Bronchial epithelial cell (primary cell): ENCODE results near the gene DRC1. TPM values are rescaled to one million over a fixed set of nuclear protein-coding genes. Genes with fewer than 3 reads are reported as not detected.
A peak's percentile ranks its signal among the peaks of the same experiment; 100 is the strongest.

ENCODE experiments used
- DNase-seq: peaks from one replicate; pipeline ENCODE4 v3.0.0-alpha.2; 2010; ENCODE audit warnings: low read depth
- FAIRE-seq: peaks from 2 replicates; lab custom pipeline; 2011; peaks lifted over from hg19 to GRCh38; lab: Jason Lieb, UNC
- H3K27me3 ChIP-seq: 2 replicates; pipeline ENCODE4 v1.5.1; 2011; ENCODE audit warnings: low read length; ENCODE audit not compliant: control insufficient read depth, insufficient read depth
- H3K36me3 ChIP-seq: 2 replicates; pipeline ENCODE4 v1.5.1; 2011; ENCODE audit warnings: low read length; ENCODE audit not compliant: control insufficient read depth, insufficient read depth
- H3K4me3 ChIP-seq: 2 replicates; pipeline ENCODE4 v1.5.1; 2011; ENCODE audit warnings: mild to moderate bottlenecking, low read depth, low read length, control low read depth
- CTCF ChIP-seq: IDR thresholded peaks from 2 replicates; pipeline ENCODE4 v1.5.1; 2011; ENCODE audit warnings: mild to moderate bottlenecking, moderate library complexity, low read length, control low read depth, inconsistent platforms; ENCODE audit not compliant: insufficient read depth, severe bottlenecking
- total RNA-seq: library from RNA; depleted of rRNA; stranded (reverse); fragments of >200 nt; gene quantifications from 2 replicates; pipeline ENCODE4 v1.2.1, GENCODE V29; 2014

DRC1 gene
- total RNA-seq, 1 donor from 2014 or later = not detected

- Histone ChIP-seq H3K4me3 (no peak overlapping the region), H3K36me3 (no peaks in the 10 kb centered on the region), H3K27me3 (peaks cover 2% of the 10 kb centered on the region)
- DNase-seq = peak; percentile 20
- no peak for TF ChIP-seq CTCF
- no peak for FAIRE-seq
Observed at GRCh38 chr2:26430826-26431225, 29.1 kb downstream of the DRC1 start.

GRCh38 chr2:26432363-26432762, 30.6 kb downstream of the DRC1 start:
- H3K4me3 ChIP-seq = no peak overlapping the region
- TF ChIP-seq CTCF = no peak
- DNase-seq (no peak), FAIRE-seq (no peak)
- H3K36me3 ChIP-seq = no peaks in the 10 kb centered on the region
- peaks cover 2% of the 10 kb centered on the region for H3K27me3 ChIP-seq

- H3K27me3 ChIP-seq = peaks cover 2% of the 10 kb centered on the region
- no peak for TF ChIP-seq CTCF
- no peak overlapping the region for H3K4me3 ChIP-seq
- FAIRE-seq (no peak), DNase-seq (no peak)
- no peaks in the 10 kb centered on the region for H3K36me3 ChIP-seq
Observed at GRCh38 chr2:26432859-26433258, 31.1 kb downstream of the DRC1 start.

- Histone ChIP-seq H3K4me3 (no peak overlapping the region), H3K27me3 (peaks cover 1% of the 10 kb centered on the region), H3K36me3 (no peaks in the 10 kb centered on the region)
- no peak for TF ChIP-seq CTCF
- DNase-seq (peak; percentile 34), FAIRE-seq (no peak)
Observed at GRCh38 chr2:26435106-26435505, 33.4 kb downstream of the DRC1 start.

GRCh38 chr2:26438526-26438925, 36.8 kb downstream of the DRC1 start:
- Histone ChIP-seq H3K27me3 (no peaks in the 10 kb centered on the region), H3K36me3 (no peaks in the 10 kb centered on the region), H3K4me3 (no peak overlapping the region)
- FAIRE-seq (peak; percentile 95), DNase-seq (peak; percentile 71)
- TF ChIP-seq CTCF = peak; percentile 2

GRCh38 chr2:26438926-26439325, 37.2 kb downstream of the DRC1 start:
- Histone ChIP-seq H3K4me3 (no peak overlapping the region), H3K36me3 (no peaks in the 10 kb centered on the region), H3K27me3 (no peaks in the 10 kb centered on the region)
- FAIRE-seq = peak; percentile 36
- no peak for DNase-seq
- no peak for TF ChIP-seq CTCF
